Nephron progenitor cell (in vitro differentiated cells): ENCODE measurements around the gene B4GALT4.

Source experiments
- DNase-seq: peaks from one replicate; pipeline ENCODE4 v3.0.0; 2021
- H3K27ac Mint-ChIP-seq: 2 replicates; pipeline ENCODE4 v1.8.0; 2021; ENCODE audit warnings: mild to moderate bottlenecking, moderate library complexity, mixed read lengths
- H3K27me3 Mint-ChIP-seq: 2 replicates; pipeline ENCODE4 v1.8.0; 2021; ENCODE audit warnings: mild to moderate bottlenecking, low read depth, mixed read lengths; ENCODE audit not compliant: poor library complexity
- H3K36me3 Mint-ChIP-seq: 2 replicates; pipeline ENCODE4 v1.8.0; 2021; ENCODE audit warnings: low read depth, mixed read lengths
- H3K4me1 Mint-ChIP-seq: 2 replicates; pipeline ENCODE4 v1.8.0; 2021; ENCODE audit warnings: mixed read lengths
- H3K4me3 Mint-ChIP-seq: 2 replicates; pipeline ENCODE4 v1.8.0; 2021; ENCODE audit warnings: mild to moderate bottlenecking, moderate library complexity, mixed read lengths
- H3K9me3 Mint-ChIP-seq: 2 replicates; pipeline ENCODE4 v1.8.0; 2021; ENCODE audit warnings: mild to moderate bottlenecking, moderate library complexity, mixed read lengths
- TF ChIP-seq, protein P1 (sequence below): fragments of 200-600 bp; sonication (generic); IDR thresholded peaks from 2 replicates; pipeline ENCODE4 v1.5.0; 2021; ENCODE audit warnings: antibody characterized with exemption

The B4GALT4 gene

GRCh38 chr3:119225121-119225520 is 15.6 kb downstream of the B4GALT4 start:
- H3K27me3 Mint-ChIP-seq = no peaks in the 10 kb centered on the region

DNA sequence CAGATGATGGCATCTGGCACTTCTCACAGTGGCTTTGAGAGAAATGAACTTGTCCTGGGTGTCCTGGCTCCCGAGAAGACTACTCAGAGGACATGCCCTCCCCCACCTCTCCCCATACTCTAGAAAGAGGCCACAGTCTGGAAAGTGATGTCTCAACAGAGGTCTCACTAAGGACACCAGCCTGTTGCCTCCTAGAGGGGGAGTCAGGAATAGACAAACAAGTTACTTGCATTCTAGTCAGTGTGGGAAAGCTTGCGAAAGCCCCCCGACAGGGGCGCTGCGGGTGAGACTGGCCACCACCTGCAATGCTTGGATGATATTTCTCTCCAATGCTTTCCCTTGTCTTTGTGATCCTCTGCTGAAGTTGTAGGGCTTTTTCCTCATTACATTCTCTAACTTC is 17.2 kb downstream of the B4GALT4 start:
- Mint-ChIP-seq H3K4me1 (no peaks in the 10 kb centered on the region), H3K27me3 (no peaks in the 10 kb centered on the region), H3K27ac (no peak overlapping the region), H3K36me3 (peaks cover 31% of the 10 kb centered on the region), H3K4me3 (no peak overlapping the region), H3K9me3 (no peaks in the 10 kb centered on the region)
- TF ChIP-seq, protein P1, sequence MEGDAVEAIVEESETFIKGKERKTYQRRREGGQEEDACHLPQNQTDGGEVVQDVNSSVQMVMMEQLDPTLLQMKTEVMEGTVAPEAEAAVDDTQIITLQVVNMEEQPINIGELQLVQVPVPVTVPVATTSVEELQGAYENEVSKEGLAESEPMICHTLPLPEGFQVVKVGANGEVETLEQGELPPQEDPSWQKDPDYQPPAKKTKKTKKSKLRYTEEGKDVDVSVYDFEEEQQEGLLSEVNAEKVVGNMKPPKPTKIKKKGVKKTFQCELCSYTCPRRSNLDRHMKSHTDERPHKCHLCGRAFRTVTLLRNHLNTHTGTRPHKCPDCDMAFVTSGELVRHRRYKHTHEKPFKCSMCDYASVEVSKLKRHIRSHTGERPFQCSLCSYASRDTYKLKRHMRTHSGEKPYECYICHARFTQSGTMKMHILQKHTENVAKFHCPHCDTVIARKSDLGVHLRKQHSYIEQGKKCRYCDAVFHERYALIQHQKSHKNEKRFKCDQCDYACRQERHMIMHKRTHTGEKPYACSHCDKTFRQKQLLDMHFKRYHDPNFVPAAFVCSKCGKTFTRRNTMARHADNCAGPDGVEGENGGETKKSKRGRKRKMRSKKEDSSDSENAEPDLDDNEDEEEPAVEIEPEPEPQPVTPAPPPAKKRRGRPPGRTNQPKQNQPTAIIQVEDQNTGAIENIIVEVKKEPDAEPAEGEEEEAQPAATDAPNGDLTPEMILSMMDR = no peak
- DNase-seq = no peak

More at GRCh38 chr3:119225121-119225520, 15.6 kb downstream of the B4GALT4 start:
- TF ChIP-seq, protein P1 = no peak
- no peak overlapping the region for H3K4me3 Mint-ChIP-seq
- no peak overlapping the region for H3K27ac Mint-ChIP-seq
- H3K4me1 Mint-ChIP-seq = no peaks in the 10 kb centered on the region
- DNase-seq = no peak
- H3K9me3 Mint-ChIP-seq = no peaks in the 10 kb centered on the region
- H3K36me3 Mint-ChIP-seq = peaks cover 36% of the 10 kb centered on the region

GRCh38 chr3:119222391-119222790 is 18.3 kb downstream of the B4GALT4 start:
- no peaks in the 10 kb centered on the region for H3K27me3 Mint-ChIP-seq
- no peak for DNase-seq
- TF ChIP-seq, protein P1 = no peak
- H3K4me1 Mint-ChIP-seq = no peaks in the 10 kb centered on the region
- no peak overlapping the region for H3K4me3 Mint-ChIP-seq
- peak overlapping the region; percentile 70 for H3K27ac Mint-ChIP-seq
- no peaks in the 10 kb centered on the region for H3K9me3 Mint-ChIP-seq
- peaks cover 31% of the 10 kb centered on the region for H3K36me3 Mint-ChIP-seq

GRCh38 chr3:119221779-119222320 is 18.8 kb downstream of the B4GALT4 start:
- TF ChIP-seq, protein P1 = no peak
- H3K9me3 Mint-ChIP-seq = no peaks in the 10 kb centered on the region
- no peak for DNase-seq
- H3K27ac Mint-ChIP-seq = no peak overlapping the region
- peaks cover 36% of the 10 kb centered on the region for H3K36me3 Mint-ChIP-seq
- no peaks in the 10 kb centered on the region for H3K4me1 Mint-ChIP-seq
- no peaks in the 10 kb centered on the region for H3K27me3 Mint-ChIP-seq
- H3K4me3 Mint-ChIP-seq = no peak overlapping the region

DNA sequence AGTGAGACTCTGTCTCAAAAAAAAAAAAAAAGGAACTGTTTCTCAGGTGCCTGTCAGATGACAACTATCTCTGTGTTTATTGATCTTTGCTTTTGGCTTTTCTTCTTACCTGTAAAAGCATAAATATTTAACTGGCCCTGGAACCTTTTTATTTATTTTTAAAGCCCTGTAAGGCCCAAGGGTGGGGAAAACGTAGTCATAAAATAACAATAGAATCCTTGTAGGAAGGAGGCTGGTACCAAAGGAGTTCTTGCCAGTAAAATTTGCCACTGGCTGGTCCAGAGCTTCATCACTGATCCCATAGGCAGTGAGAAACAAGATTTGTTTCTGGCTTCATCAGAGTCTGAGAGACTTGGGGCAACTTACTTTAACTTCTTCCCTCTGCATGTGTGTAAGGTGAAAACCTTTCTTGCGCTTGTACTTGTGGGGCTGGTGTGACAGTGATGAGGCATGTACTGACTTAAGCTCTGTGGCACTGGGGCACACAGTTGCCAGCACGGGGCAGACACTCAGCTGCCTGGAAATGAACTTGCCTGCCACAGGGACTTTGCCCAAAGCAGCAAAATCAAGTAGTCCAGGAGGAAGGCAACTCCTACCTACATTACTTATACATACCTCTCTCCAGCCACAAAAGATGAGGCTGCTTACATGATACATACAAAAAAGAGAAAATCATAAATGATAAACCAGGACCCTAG is 19.6 kb downstream of the B4GALT4 start:
- peak overlapping the region; percentile 31 for H3K27ac Mint-ChIP-seq

More for the DNA sequence above, 19.6 kb downstream of the B4GALT4 start:
- H3K9me3 Mint-ChIP-seq = no peaks in the 10 kb centered on the region
- TF ChIP-seq, protein P1 = no peak
- H3K4me1 Mint-ChIP-seq = no peaks in the 10 kb centered on the region
- H3K4me3 Mint-ChIP-seq = no peak overlapping the region
- no peaks in the 10 kb centered on the region for H3K27me3 Mint-ChIP-seq
- no peak for DNase-seq
- peaks cover 35% of the 10 kb centered on the region for H3K36me3 Mint-ChIP-seq
